PFSK-1 (cell line): ENCODE results near the gene DHX35.

Source experiments
- POLR2AphosphoS5 ChIP-seq: IDR thresholded peaks from 2 replicates; pipeline ENCODE4 v1.6.1; 2012; ENCODE audit warnings: low read depth, mild to moderate bottlenecking, control low read depth, low read length, moderate library complexity
- REST ChIP-seq, 2 experiments: IDR thresholded peaks; 2 replicates each; pipeline versions ENCODE4 v1.6.1 to v1.8.0; 2011 to 2012; ENCODE audit warnings: low read depth in 2 of 2, low read length in 2 of 2, control low read depth in 1 of 2, inconsistent platforms in 1 of 2, mild to moderate bottlenecking in 1 of 2, moderate library complexity in 1 of 2; ENCODE audit not compliant: insufficient read depth in 1 of 2
- TAF1 ChIP-seq: IDR thresholded peaks from 2 replicates; pipeline ENCODE4 v1.6.1; 2012; ENCODE audit warnings: low read length, control low read depth, borderline replicate concordance; ENCODE audit not compliant: insufficient read depth

- TF ChIP-seq REST (IDR thresholded peaks at IDR 0.05; ENCODE audit: insufficient read depth in 1 of 2, low read depth in 2 of 2, low read length in 2 of 2) (no peak), POLR2AphosphoS5 (no peak), TAF1 (no peak)
Measured at GRCh38 chr20:38915355-38915754, 46.8 kb upstream of the DHX35 start.
